ENCODE data around the gene VARS1. TPM values are rescaled to one million over a fixed set of nuclear protein-coding genes. Genes with fewer than 3 reads are reported as not detected.
"Not testable (repeated sequence)": the region's sequence is repeated elsewhere in the genome, so short reads cannot be mapped to it uniquely, and the experiment has no call there.

Gene VARS1
- 10 to 100 TPM; 21.2 to 67.8 (median 39.7) TPM for total RNA-seq

- DNase-seq (peak; percentile 97 to 98), ATAC-seq (ENCODE audit: low FRiP score in 2 of 2) (peak; percentile 96 to 98)
- peak within 1 kb of the TSS; percentile 87 to 98 (median 95) for H3K27ac ChIP-seq
- peaks cover 0 to 20% (median 10%) of the 10 kb centered on the region in 4 donors for H3K36me3 ChIP-seq
- H3K4me1 ChIP-seq = peaks cover 9 to 28% (median 17%) of the 10 kb centered on the region in 4 donors
- no peaks in the 10 kb centered on the region for H3K27me3 ChIP-seq
- no peaks in the 10 kb centered on the region for H3K9me3 ChIP-seq
- 1 to 6% methylated on average over 17 to 31 of the region's 75 CpGs for WGBS, 2 donors
- peak within 1 kb of the TSS; percentile 62 to 100 (median 94) for H3K4me3 ChIP-seq
- TF ChIP-seq POLR2AphosphoS5 (IDR thresholded peaks at IDR 0.05) = peak; percentile 58 to 74
- peak in 3 of 4 donors; percentile 64 to 66 (median 65) for TF ChIP-seq POLR2A (IDR thresholded peaks at IDR 0.05)
- TF ChIP-seq, protein P1, sequence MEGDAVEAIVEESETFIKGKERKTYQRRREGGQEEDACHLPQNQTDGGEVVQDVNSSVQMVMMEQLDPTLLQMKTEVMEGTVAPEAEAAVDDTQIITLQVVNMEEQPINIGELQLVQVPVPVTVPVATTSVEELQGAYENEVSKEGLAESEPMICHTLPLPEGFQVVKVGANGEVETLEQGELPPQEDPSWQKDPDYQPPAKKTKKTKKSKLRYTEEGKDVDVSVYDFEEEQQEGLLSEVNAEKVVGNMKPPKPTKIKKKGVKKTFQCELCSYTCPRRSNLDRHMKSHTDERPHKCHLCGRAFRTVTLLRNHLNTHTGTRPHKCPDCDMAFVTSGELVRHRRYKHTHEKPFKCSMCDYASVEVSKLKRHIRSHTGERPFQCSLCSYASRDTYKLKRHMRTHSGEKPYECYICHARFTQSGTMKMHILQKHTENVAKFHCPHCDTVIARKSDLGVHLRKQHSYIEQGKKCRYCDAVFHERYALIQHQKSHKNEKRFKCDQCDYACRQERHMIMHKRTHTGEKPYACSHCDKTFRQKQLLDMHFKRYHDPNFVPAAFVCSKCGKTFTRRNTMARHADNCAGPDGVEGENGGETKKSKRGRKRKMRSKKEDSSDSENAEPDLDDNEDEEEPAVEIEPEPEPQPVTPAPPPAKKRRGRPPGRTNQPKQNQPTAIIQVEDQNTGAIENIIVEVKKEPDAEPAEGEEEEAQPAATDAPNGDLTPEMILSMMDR (IDR thresholded peaks at IDR 0.05) = peak; percentile 86 to 100 (median 99)
- TF ChIP-seq EP300 (IDR thresholded peaks at IDR 0.05) = no peak
Measured at GRCh38 chr6:31795616-31796298, at the start of gene VARS1. Gene VARS1, minus strand, starts transcription at chr6:31795752. Its CDS starts 535 bp downstream, at chr6:31795217.

DNA sequence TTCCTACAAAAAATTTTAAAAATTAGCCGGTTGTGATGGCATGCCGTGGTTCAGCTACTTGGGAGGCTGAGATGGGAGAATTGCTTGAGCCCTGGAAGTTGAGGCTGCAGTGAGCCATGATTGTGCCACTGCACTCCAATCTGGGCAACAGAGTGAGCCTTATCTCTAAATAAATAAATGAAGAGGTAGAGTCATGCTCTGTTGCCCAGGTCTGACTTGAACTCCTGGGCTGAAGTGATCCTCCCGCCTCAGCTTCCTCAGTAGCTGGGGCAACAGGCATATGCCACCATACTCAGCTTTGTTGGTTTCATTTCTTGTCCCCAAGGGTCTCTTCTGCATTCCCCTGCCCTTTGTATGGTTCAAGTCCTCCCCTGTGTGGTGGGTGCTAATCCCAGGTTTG is 49.0 kb upstream of the VARS1 start:
- Histone ChIP-seq H3K36me3 (peaks cover 7 to 28% (median 19%) of the 10 kb centered on the region in 4 donors), H3K4me3 (no peak overlapping the region), H3K4me1 (no peaks in the 10 kb centered on the region), H3K27ac (no peak overlapping the region), H3K27me3 (no peaks in the 10 kb centered on the region), H3K9me3 (no peaks in the 10 kb centered on the region)
- 80 to 92% methylated on average over 3 of the region's 3 CpGs for WGBS, 2 donors
- no peak for TF ChIP-seq POLR2A (IDR thresholded peaks at IDR 0.05)
- no peak for TF ChIP-seq EP300 (IDR thresholded peaks at IDR 0.05)
- TF ChIP-seq, protein P1 (IDR thresholded peaks at IDR 0.05) = no peak
- no peak for TF ChIP-seq POLR2AphosphoS5 (IDR thresholded peaks at IDR 0.05)
- ATAC-seq (ENCODE audit: low FRiP score in 2 of 2) (no peak), DNase-seq (no peak)

DNA sequence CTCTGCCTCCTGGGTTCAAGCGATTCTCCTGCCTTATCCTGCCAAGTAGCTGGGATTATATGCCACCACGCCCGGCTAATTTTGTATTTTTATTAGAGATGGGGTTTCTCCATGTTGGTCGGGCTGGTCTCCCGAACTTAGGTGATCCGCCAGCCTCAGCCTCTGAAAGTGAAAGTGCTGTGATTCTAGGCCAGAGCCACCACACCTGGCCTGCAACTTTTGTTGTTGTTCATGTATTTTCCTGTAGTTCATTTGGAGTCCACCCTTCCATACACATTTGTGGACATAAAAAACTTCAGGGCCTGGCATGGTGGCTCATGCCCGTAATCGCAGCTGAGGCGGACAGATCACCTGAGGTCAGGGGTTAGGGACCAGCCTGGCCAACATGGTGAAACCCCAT is 46.5 kb upstream of the VARS1 start:
- no peak for ATAC-seq (ENCODE audit: low FRiP score in 2 of 2)
- H3K4me3 ChIP-seq = no peak overlapping the region

DNA sequence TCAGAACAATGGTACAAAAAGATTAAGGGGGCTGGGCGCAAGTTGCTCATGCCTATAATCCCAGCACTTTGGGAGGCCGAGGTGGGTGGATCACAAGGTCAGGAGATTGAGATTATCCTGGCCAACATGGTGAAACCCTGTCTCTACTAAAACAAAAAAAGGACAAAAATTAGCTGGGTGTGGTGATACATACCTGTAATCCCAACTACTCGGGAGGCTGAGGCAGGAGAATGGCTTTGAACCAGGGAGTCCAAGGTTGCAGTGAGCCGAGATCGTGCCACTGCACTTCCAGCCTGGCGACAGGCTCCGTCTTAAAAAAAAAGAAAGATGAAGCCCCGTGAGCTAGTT is 44.2 kb upstream of the VARS1 start:
- not testable (repeated sequence) for H3K9me3 ChIP-seq; ATAC-seq (ENCODE audit: low FRiP score in 2 of 2); DNase-seq; H3K27ac ChIP-seq; H3K4me3 ChIP-seq; H3K27me3 ChIP-seq
- Histone ChIP-seq H3K4me1 (peaks cover 32 to 37% (median 33%) of the 10 kb centered on the region in 4 donors), H3K36me3 (peaks cover 14 to 55% (median 48%) of the 10 kb centered on the region in 4 donors)
- WGBS, 2 donors = 95 to 96% methylated on average over 8 of the region's 8 CpGs

More for the DNA sequence above, 46.5 kb upstream of the VARS1 start:
- Histone ChIP-seq H3K36me3 (peaks cover 14 to 53% (median 44%) of the 10 kb centered on the region in 4 donors), H3K27me3 (no peaks in the 10 kb centered on the region), H3K27ac (no peak overlapping the region), H3K9me3 (no peaks in the 10 kb centered on the region), H3K4me1 (peaks cover 17 to 20% (median 19%) of the 10 kb centered on the region in 4 donors)
- TF ChIP-seq, protein P1 (IDR thresholded peaks at IDR 0.05) = no peak
- no peak for TF ChIP-seq EP300 (IDR thresholded peaks at IDR 0.05)
- TF ChIP-seq POLR2AphosphoS5 (IDR thresholded peaks at IDR 0.05) = no peak
- TF ChIP-seq POLR2A (IDR thresholded peaks at IDR 0.05) = no peak
- 95% methylated on average over 9 of the region's 9 CpGs for WGBS, 2 donors
- DNase-seq = no peak

DNA sequence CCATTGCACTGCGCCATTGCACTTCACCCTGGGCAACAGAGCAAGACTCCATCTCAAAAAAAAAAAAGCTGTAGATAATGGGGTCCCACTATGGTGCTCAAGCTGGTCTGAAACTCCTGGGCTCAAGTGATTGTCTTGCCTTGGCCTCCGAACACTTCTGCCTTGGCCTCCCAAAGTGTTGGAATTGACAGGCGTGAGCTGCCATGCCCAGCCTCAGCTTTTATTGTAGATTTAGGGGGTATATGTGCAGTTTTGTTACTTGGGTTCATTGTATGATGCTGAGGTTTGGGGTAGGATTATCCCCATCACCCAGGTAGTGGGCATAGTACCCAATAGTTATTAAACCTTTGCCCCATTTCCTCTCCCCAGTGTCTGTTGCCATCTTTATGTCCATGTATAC is 43.4 kb upstream of the VARS1 start:
- ATAC-seq (ENCODE audit: low FRiP score in 2 of 2) = no peak
- no peaks in the 10 kb centered on the region for H3K9me3 ChIP-seq
- peaks cover 14 to 55% (median 48%) of the 10 kb centered on the region in 4 donors for H3K36me3 ChIP-seq
- TF ChIP-seq, protein P1 (IDR thresholded peaks at IDR 0.05) = no peak
- TF ChIP-seq POLR2AphosphoS5 (IDR thresholded peaks at IDR 0.05) (no peak), EP300 (IDR thresholded peaks at IDR 0.05) (no peak), POLR2A (IDR thresholded peaks at IDR 0.05) (no peak)
- WGBS, 2 donors = 90 to 96% methylated on average over 3 of the region's 3 CpGs
- no peaks in the 10 kb centered on the region for H3K27me3 ChIP-seq
- peak overlapping the region in 1 of 4 donors; percentile 93 for H3K4me3 ChIP-seq
- no peak overlapping the region for H3K27ac ChIP-seq
- H3K4me1 ChIP-seq = peaks cover 35 to 41% (median 36%) of the 10 kb centered on the region in 4 donors
- DNase-seq = no peak

DNA sequence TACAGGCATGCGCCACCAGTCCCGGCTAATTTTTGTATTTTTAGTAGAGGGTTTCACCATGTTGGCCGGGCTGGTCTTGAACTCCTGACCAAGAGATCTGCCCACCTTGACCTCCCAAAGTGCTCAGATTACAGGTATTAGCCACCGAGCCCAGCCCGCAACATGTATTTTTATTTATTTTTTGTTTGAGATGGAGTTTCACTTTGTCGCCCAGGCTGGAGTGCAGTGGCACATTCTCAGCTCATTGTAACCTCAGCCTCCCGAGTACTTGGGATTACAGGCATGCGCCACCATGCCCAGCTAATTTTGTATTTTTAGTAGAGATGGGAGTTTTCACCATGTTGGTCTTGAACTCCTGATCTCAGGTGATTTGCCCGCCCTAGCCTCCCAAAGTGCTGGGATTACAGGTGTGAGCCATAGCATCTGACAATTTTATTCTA is 42.6 kb upstream of the VARS1 start:
- peaks cover 40 to 47% (median 41%) of the 10 kb centered on the region in 4 donors for H3K4me1 ChIP-seq
- H3K9me3 ChIP-seq; ATAC-seq (ENCODE audit: low FRiP score in 2 of 2); DNase-seq; H3K27me3 ChIP-seq: not testable (repeated sequence)
- peak overlapping the region in 1 of 4 donors; percentile 30 for H3K27ac ChIP-seq
- peak overlapping the region in 1 of 4 donors; percentile 93 for H3K4me3 ChIP-seq
- H3K36me3 ChIP-seq = peaks cover 14 to 55% (median 48%) of the 10 kb centered on the region in 4 donors
- WGBS, 2 donors = 87 to 89% methylated on average over 9 of the region's 9 CpGs

All from upper lobe of left lung (tissue), 6 donors.